ENCODE measurements around the gene CPS1. TPM values are rescaled to one million over a fixed set of nuclear protein-coding genes. Genes with fewer than 3 reads are reported as not detected.
A peak's percentile ranks its signal among the peaks of the same experiment; 100 is the strongest.

Gene CPS1
- total and polyA plus RNA-seq, 2 experiments from 2014 or later, result 5.5 to 11.0 TPM

DNA sequence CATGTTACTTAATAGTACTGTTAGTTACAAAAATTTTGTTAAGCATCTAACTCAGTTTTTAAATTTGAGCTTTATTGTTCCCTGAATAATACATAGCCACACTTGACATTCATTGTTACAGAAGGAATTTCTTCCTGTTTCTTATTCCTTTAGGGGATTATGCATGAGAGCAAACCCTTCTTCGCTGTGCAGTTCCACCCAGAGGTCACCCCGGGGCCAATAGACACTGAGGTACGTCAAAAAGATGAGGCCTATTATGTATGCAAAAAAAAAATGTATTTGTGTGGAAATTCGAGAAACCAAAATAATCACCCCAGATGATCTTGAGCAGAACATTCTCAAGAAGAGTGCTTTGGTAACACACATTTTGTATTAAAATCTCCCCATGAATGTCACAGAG, 36.3 kb downstream of the CPS1 start (continued):
- TF ChIP-seq, protein P1, sequence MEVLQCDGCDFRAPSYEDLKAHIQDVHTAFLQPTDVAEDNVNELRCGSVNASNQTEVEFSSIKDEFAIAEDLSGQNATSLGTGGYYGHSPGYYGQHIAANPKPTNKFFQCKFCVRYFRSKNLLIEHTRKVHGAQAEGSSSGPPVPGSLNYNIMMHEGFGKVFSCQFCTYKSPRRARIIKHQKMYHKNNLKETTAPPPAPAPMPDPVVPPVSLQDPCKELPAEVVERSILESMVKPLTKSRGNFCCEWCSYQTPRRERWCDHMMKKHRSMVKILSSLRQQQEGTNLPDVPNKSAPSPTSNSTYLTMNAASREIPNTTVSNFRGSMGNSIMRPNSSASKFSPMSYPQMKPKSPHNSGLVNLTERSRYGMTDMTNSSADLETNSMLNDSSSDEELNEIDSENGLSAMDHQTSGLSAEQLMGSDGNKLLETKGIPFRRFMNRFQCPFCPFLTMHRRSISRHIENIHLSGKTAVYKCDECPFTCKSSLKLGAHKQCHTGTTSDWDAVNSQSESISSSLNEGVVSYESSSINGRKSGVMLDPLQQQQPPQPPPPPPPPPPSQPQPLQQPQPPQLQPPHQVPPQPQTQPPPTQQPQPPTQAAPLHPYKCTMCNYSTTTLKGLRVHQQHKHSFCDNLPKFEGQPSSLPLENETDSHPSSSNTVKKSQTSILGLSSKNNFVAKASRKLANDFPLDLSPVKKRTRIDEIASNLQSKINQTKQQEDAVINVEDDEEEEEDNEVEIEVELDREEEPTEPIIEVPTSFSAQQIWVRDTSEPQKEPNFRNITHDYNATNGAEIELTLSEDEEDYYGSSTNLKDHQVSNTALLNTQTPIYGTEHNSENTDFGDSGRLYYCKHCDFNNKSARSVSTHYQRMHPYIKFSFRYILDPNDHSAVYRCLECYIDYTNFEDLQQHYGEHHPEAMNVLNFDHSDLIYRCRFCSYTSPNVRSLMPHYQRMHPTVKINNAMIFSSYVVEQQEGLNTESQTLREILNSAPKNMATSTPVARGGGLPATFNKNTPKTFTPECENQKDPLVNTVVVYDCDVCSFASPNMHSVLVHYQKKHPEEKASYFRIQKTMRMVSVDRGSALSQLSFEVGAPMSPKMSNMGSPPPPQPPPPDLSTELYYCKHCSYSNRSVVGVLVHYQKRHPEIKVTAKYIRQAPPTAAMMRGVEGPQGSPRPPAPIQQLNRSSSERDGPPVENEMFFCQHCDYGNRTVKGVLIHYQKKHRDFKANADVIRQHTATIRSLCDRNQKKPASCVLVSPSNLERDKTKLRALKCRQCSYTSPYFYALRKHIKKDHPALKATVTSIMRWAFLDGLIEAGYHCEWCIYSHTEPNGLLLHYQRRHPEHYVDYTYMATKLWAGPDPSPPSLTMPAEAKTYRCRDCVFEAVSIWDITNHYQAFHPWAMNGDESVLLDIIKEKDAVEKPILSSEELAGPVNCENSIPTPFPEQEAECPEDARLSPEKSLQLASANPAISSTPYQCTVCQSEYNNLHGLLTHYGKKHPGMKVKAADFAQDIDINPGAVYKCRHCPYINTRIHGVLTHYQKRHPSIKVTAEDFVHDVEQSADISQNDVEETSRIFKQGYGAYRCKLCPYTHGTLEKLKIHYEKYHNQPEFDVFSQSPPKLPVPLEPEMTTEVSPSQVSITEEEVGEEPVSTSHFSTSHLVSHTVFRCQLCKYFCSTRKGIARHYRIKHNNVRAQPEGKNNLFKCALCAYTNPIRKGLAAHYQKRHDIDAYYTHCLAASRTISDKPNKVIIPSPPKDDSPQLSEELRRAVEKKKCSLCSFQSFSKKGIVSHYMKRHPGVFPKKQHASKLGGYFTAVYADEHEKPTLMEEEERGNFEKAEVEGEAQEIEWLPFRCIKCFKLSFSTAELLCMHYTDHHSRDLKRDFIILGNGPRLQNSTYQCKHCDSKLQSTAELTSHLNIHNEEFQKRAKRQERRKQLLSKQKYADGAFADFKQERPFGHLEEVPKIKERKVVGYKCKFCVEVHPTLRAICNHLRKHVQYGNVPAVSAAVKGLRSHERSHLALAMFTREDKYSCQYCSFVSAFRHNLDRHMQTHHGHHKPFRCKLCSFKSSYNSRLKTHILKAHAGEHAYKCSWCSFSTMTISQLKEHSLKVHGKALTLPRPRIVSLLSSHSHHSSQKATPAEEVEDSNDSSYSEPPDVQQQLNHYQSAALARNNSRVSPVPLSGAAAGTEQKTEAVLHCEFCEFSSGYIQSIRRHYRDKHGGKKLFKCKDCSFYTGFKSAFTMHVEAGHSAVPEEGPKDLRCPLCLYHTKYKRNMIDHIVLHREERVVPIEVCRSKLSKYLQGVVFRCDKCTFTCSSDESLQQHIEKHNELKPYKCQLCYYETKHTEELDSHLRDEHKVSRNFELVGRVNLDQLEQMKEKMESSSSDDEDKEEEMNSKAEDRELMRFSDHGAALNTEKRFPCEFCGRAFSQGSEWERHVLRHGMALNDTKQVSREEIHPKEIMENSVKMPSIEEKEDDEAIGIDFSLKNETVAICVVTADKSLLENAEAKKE (CRISPR knock-in tag; IDR thresholded peaks at IDR 0.05), result no peak
- TF ChIP-seq EZH2phosphoT487 (IDR thresholded peaks at IDR 0.05; ENCODE audit: unreplicated experiment) (no peak), ZNF331 (CRISPR knock-in tag; IDR thresholded peaks at IDR 0.05; ENCODE audit: low read depth) (no peak), EZH2 (IDR thresholded peaks at IDR 0.05; ENCODE audit: low read depth, unreplicated experiment) (no peak), POLR2AphosphoS5 (IDR thresholded peaks at IDR 0.05; ENCODE audit: low read depth) (no peak), STAT1 (IDR thresholded peaks at IDR 0.05; ENCODE audit: unreplicated experiment) (no peak), CREB1 (CRISPR knock-in tag; IDR thresholded peaks at IDR 0.05; ENCODE audit: low read depth) (no peak), ZNF114 (CRISPR knock-in tag; IDR thresholded peaks at IDR 0.05) (no peak), JUNB (IDR thresholded peaks at IDR 0.05; ENCODE audit: unreplicated experiment) (no peak), NANOG (IDR thresholded peaks at IDR 0.05; ENCODE audit: borderline replicate concordance) (no peak)

DNA sequence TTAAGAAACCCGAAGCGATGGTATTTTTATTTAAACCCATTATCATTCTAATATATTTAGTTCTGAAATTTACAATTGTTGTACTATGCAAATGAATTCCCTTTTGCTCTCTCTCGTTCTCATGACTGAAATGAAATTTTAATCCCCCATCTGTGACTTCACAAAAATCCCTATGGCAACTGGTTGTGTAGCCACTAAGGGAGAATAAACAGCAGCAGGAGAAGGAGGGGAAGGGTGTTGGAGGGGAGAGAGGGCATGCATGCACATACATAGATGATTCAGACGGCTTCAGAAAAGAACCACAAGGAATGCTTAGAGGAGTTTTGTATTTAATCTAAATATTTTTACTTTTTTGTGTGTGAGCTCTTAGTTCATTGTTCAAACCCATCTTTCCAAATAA, 36.8 kb downstream of the CPS1 start:
- DNase-seq (ENCODE audit: low spot score), result peak; percentile 33
- H3K79me2 ChIP-seq (replicated peaks; ENCODE audit: insufficient read depth), result no peaks in the 10 kb centered on the region
- H3K27ac Mint-ChIP-seq, result peak overlapping the region; percentile 81
- no peak overlapping the region for H2AFZ ChIP-seq
- no peaks in the 10 kb centered on the region for H3K9me3 Mint-ChIP-seq
- H3F3A ChIP-seq (replicated peaks; ENCODE audit: low read depth), result no peaks in the 10 kb centered on the region
- H3K4me2 ChIP-seq, result 0 out of 2 replicates have a peak overlapping the region, but pooled peaks have one; percentile 13
- H3K9me2 ChIP-seq (ENCODE audit: insufficient read depth), result no peaks in the 10 kb centered on the region
- peaks cover 16% of the 10 kb centered on the region for H3K4me1 ChIP-seq (ENCODE audit: insufficient read depth)
- no peaks in the 10 kb centered on the region for H3K27me3 ChIP-seq (ENCODE audit: insufficient read depth)
- no peak overlapping the region for H3K4me3 Mint-ChIP-seq
- no peaks in the 10 kb centered on the region for H3K27me3 Mint-ChIP-seq (ENCODE audit: insufficient read depth, low read depth, poor library complexity)
- H4K20me1 ChIP-seq (replicated peaks; ENCODE audit: insufficient read depth), result no peaks in the 10 kb centered on the region
- H3K36me3 Mint-ChIP-seq (ENCODE audit: low read depth), result peaks cover 5% of the 10 kb centered on the region; the same call in 1 of the 3 replicates
- H3K36me3 ChIP-seq (ENCODE audit: insufficient read depth), result no peaks in the 10 kb centered on the region
- H3K27ac ChIP-seq (ENCODE audit: low read depth), result 0 out of 2 replicates have a peak overlapping the region, but pooled peaks have one; percentile 12
- ATAC-seq, result peak; percentile 60
- H3K4me1 Mint-ChIP-seq, result peaks cover 13% of the 10 kb centered on the region
- no peak overlapping the region for H3K4me3 ChIP-seq
- TF ChIP-seq POLR2AphosphoS5 (IDR thresholded peaks at IDR 0.05; ENCODE audit: low read depth) (no peak), ZNF114 (CRISPR knock-in tag; IDR thresholded peaks at IDR 0.05) (no peak), STAT1 (IDR thresholded peaks at IDR 0.05; ENCODE audit: unreplicated experiment) (no peak), NANOG (IDR thresholded peaks at IDR 0.05; ENCODE audit: borderline replicate concordance) (no peak), EZH2 (IDR thresholded peaks at IDR 0.05; ENCODE audit: low read depth, unreplicated experiment) (no peak), EZH2phosphoT487 (IDR thresholded peaks at IDR 0.05; ENCODE audit: unreplicated experiment) (no peak)
- TF ChIP-seq, protein P2, sequence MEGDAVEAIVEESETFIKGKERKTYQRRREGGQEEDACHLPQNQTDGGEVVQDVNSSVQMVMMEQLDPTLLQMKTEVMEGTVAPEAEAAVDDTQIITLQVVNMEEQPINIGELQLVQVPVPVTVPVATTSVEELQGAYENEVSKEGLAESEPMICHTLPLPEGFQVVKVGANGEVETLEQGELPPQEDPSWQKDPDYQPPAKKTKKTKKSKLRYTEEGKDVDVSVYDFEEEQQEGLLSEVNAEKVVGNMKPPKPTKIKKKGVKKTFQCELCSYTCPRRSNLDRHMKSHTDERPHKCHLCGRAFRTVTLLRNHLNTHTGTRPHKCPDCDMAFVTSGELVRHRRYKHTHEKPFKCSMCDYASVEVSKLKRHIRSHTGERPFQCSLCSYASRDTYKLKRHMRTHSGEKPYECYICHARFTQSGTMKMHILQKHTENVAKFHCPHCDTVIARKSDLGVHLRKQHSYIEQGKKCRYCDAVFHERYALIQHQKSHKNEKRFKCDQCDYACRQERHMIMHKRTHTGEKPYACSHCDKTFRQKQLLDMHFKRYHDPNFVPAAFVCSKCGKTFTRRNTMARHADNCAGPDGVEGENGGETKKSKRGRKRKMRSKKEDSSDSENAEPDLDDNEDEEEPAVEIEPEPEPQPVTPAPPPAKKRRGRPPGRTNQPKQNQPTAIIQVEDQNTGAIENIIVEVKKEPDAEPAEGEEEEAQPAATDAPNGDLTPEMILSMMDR (conservative IDR thresholded peaks at IDR 0.05; ENCODE audit: low read depth in 2 of 2), result no peak
- TF ChIP-seq, protein P3, sequence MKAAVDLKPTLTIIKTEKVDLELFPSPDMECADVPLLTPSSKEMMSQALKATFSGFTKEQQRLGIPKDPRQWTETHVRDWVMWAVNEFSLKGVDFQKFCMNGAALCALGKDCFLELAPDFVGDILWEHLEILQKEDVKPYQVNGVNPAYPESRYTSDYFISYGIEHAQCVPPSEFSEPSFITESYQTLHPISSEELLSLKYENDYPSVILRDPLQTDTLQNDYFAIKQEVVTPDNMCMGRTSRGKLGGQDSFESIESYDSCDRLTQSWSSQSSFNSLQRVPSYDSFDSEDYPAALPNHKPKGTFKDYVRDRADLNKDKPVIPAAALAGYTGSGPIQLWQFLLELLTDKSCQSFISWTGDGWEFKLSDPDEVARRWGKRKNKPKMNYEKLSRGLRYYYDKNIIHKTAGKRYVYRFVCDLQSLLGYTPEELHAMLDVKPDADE (IDR thresholded peaks at IDR 0.05), result no peak
- TF ChIP-seq, protein P4, sequence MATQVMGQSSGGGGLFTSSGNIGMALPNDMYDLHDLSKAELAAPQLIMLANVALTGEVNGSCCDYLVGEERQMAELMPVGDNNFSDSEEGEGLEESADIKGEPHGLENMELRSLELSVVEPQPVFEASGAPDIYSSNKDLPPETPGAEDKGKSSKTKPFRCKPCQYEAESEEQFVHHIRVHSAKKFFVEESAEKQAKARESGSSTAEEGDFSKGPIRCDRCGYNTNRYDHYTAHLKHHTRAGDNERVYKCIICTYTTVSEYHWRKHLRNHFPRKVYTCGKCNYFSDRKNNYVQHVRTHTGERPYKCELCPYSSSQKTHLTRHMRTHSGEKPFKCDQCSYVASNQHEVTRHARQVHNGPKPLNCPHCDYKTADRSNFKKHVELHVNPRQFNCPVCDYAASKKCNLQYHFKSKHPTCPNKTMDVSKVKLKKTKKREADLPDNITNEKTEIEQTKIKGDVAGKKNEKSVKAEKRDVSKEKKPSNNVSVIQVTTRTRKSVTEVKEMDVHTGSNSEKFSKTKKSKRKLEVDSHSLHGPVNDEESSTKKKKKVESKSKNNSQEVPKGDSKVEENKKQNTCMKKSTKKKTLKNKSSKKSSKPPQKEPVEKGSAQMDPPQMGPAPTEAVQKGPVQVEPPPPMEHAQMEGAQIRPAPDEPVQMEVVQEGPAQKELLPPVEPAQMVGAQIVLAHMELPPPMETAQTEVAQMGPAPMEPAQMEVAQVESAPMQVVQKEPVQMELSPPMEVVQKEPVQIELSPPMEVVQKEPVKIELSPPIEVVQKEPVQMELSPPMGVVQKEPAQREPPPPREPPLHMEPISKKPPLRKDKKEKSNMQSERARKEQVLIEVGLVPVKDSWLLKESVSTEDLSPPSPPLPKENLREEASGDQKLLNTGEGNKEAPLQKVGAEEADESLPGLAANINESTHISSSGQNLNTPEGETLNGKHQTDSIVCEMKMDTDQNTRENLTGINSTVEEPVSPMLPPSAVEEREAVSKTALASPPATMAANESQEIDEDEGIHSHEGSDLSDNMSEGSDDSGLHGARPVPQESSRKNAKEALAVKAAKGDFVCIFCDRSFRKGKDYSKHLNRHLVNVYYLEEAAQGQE (IDR thresholded peaks at IDR 0.05; ENCODE audit: unreplicated experiment), result no peak
